Activated effector memory CD4-positive, alpha-beta T cell treated with anti-CD3 and anti-CD28 coated beads, Interleukin-2, amount 50 U/mL, for 16 hours (primary cell): ENCODE data around the gene PKIB.

Source experiments
- DNase-seq: peaks from one replicate; pipeline ENCODE4 v3.0.0-alpha.2; 2020

PKIB gene

DNA sequence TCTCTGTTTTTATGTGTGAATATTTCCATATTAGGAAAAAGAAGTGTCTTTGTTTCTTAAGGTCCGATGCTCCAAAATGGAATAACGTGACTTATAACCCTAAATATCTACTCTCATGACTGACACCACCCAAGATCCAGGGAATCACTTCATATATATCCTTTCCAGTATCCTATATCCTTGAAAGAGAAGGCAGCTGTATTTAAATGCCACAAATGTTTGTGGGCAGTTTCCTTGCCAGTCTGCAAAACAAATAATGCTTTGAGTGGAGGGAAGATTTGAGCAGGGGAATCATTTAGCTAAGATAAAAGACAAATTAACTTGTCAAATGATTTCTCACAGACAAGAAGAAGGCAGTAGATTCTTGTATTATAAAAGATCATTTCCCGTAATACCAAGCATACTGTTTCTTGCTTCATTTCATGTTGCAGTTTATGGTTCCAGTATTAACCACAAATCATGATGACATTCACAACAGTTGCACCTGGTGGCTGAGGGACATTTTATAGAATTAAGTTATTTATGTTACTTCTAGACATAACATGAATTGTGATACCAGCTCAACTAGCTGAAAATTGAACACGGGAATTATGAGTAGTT is 139.3 kb downstream of the PKIB start:
- no peak for DNase-seq

DNA sequence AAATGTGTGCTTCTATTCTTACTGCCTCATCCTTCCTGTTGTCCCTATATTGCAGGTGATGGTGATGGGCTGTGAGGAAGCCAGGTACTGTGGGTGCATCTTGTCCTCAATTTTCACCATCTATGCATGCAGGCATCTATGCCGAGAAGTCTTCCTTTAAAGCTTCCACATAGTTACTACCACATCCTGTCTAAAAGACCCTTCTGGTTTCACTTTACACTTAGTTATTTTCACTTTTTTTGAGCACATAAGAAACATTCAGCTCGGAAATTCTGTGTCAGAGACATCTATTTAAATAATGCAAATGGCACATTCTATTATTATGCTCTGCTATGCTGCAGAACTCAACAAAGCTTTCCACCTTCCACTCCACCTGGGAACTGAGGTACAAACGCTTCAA is 141.1 kb downstream of the PKIB start:
- DNase-seq: no peak

DNA sequence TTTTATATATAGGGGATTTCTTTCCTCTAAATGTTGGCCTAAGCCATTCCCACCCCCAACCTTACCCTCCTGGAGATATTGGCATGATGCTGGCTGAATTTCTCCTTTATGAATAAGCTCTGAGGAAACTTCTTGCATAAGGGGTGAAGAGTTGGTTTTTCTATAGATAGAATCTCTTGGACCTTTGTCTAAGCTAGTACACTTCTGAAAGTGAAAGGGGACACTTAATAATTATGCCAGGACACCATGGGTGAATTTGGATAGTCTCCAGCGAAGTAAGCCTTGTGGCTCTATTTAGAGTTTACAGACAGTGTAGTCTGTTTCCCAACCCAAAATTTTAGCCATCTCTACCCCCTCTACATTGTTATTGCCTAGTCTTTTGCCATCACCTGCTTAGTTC is 142.3 kb downstream of the PKIB start:
- DNase-seq: no peak

DNA sequence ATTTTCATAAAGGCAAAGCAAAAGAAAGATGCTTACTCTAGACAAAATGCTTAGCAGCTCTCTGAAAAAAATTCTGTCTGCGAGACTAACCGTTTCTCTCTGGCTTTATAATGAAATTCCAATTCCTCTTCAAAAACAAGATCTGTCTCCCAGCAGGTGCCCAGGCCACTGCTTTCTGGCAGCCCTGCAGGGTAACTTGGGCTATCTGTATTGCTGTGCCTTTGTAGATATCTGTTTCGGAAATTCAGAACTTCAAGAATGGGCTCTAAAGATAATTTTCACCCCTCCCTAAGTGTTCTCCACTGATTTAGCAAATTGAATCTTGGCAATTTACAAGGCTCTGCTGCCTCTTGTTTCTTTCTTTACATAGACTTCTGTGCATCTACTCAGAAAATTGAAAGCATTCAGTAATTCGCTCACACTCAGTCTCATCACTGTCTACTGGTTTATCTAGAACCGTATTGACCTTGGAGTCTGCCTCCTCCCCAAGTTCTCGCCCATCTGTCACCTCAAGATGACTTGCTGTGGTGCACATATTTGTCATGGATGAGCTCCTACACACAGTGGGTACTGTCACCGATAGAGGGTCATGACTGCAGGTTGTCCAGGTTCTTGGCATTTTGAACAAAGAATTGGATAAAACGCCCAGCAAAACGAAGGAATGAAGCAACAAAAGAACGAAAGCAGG is 142.9 kb downstream of the PKIB start:
- no peak for DNase-seq

DNA sequence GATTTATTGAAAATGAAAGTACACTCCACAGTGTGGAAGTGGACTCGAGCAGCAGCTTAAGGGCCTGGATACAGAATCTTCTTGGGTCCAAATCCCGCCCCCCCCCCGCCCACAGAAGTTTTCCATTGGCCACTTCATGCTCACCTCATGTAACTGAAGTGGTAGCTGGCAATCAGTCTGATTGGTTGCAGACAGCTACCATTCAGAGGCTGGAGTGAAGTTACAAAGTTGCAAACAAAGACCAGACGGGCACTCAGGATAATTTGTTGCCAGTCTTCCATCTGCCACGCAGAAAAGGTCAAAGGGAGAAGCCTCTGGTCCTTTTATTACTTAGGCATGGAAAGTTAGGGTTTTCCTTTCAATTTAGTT is 143.5 kb downstream of the PKIB start:
- no peak for DNase-seq

DNA sequence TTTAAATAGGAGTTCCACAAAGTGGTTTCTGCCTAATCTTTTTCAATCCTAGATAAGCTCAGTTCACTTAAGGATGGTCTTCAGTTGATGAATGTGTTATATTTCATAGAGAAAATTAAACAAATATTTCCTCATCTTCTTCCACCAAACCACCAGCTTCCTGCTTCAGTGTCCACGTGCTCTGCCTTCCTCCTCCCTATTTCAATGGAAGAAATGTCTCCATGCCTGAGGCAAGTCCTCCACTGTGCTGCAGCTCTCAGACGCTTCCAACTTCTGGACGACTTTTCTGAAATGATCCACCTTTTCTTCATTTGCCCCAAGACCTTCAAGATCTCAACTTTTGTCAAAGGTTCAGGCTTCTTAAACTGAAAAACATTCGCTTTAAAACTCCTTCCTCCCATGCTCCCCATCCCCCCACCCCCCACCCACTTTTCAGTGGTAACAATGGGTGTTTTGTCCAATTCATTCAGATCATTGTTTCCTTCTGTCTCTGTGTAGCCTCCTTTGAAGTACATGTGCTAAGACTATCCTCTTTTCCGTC is 144.1 kb downstream of the PKIB start:
- DNase-seq: no peak

DNA sequence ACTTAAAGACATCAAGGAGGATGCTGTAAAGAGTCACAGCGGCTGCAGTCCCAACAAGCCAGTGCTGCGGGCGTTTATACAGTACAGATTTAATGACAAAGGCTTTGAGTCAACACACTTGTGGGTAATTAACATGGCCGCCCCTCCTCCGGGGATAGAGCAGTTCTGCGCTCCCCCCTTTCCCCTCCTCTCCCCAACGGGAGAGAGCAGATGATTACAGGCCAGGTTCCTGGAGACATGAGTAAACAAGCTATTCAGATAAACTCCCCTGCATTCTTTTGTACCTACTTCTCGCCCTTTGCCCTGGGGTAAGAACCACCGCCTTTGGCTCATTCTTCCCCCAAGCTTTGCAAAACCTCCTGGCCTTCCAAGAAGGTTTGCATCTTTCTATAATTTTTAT is 145.7 kb downstream of the PKIB start:
- no peak for DNase-seq

DNA sequence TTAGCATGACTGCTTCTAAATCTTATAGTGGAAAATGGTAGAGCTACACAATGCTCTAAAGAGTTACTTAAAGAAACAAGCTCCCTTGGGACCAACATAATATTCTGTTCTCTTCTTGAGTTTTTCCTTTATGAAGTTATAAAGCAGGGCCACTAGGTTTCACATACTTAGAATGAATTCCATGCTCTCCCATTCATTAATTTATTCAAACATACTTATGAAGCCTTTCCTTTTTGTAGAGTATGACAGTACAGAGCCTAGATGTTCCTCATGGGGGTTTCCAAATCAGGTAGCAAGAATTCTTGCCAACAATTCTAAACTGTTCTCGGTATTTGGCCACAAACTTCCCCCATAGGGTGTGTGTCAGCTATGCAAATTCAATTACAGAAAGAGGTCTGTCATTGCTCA is 148.7 kb downstream of the PKIB start:
- no peak for DNase-seq

DNA sequence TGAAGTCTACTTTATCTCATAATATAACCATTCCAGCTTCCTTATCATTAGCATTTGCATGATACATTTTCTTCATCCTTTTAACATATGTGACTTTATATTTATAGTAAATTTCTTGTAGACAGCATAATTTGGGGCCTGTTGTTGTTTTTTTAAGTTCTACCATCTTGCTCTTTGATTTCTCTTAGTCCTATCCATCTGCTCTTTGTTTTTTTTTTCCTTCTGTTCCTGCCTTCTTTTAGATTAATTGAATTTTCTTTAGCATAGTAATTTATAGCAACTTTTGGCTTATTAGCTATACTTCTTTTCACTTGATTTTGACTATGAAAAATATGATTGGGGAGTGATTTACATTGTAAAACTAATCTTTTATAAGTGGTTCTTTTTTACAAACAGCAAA is 150.1 kb downstream of the PKIB start:
- no peak for DNase-seq

DNA sequence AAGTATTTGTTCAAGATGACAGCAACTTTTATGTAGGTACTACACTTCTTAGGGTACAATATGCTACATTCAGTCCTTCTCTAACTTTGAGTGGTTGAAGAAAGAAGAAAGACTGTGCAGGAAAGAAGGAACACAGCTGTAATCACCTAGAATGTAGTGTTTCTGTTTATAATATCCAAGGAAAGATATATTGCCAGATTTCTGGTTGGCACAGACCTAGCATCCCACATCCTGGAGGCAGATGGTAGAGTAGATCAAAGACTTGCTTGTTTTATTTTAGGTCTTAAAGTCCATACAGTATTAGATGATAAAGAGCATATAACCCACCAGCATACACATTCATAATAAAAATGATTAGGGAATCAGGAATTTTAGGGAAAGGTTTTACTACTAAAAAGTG is 156.1 kb downstream of the PKIB start:
- no peak for DNase-seq

DNA sequence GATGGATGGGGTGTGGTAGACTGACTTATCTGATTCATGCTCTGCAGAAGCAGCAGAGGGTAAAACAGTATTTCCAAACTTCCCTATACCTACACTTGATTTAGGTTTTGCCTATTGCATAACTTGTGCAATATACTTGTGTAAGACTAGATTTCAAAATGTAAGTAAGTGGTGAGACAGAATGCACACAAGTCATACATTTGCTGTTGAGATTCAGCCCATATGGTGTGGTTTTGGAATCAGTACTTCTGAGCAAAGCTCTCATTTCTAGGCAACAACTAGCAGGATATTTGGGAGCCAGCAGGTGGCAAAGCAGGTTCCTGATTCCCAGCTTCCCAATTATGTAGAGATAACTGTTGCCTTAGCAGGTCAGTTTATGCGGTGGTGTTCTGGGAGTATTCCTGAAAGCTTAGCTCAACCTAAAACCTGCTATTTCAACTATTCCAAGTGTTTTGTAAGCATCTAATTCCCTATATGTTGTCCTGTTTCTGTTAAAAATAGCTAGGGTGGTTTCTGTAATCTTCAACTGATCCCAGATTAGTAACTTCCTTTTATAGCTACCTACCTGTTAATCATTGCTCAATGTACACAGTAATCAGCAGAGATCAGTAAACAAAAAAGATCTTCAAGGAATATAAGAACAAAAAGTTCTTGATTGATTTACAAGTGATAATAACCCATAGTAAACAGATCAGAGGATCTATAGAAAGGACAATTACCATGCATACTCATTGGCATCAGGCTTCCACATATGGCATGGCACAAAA is 160.8 kb downstream of the PKIB start:
- no peak for DNase-seq

DNA sequence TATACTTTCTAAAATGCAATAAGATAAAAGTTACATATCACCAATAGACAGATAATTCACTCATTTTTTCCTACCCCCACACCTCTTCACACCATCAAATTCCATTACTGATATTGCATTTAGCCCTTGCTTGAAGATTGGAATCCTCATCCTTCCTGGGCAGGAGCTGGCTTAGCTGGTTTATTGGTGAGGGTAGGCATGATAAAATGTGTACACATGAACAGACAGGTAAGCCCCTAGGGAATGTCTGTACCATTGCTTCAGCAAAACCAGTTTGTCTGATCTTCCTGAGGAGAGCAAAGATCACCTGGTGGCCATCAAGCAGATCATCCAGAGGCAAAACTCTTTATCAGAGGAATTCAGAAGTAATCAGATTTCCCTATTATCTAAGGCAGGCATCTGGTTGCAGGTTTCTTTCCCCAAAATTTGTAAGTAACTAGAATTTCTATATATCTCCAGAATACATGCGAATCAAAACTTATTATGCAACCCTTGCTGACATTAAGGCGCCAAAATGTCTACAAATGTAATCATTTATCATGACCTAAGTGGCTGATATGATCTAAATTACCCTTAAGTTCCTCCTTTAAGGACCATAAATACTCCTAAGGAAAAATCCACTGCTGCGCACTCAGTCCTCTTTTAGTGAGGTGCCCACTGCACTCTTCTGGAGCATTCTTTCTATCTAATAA is 162.7 kb downstream of the PKIB start:
- no peak for DNase-seq
